Smooth muscle cell (in vitro differentiated cells): ENCODE results near the gene COL6A1. TPM values are rescaled to one million over a fixed set of nuclear protein-coding genes. Genes with fewer than 3 reads are reported as not detected.

Source experiments
- DNase-seq: peaks from one replicate; lab custom pipeline; 2025; ENCODE audit not compliant: unreplicated experiment; lab: John Stamatoyannopoulos, UW
- H2AFZ ChIP-seq: fragments of 200-600 bp; sonication (generic); 2 replicates; pipeline ENCODE4 v1.6.0; 2016; ENCODE audit warnings: antibody characterized with exemption, low read depth, mild to moderate bottlenecking
- H3F3A ChIP-seq: fragments of 200-600 bp; sonication (generic); 2 replicates; pipeline ENCODE4 v1.6.0; 2017; ENCODE audit warnings: antibody characterized with exemption, low read depth
- H3K27ac ChIP-seq: fragments of 200-600 bp; sonication (generic); 2 replicates; pipeline ENCODE4 v1.5.1; 2016; ENCODE audit warnings: low read depth, mild to moderate bottlenecking
- H3K27me3 ChIP-seq: fragments of 200-600 bp; sonication (generic); 2 replicates; pipeline ENCODE4 v1.6.1; 2016; ENCODE audit warnings: low read depth, mild to moderate bottlenecking
- H3K36me3 ChIP-seq: fragments of 200-600 bp; sonication (generic); 2 replicates; pipeline ENCODE4 v1.5.1; 2016; ENCODE audit warnings: low read depth
- H3K4me1 ChIP-seq: fragments of 200-600 bp; sonication (generic); 2 replicates; pipeline ENCODE4 v1.5.1; 2016; ENCODE audit warnings: low read depth
- H3K4me2 ChIP-seq: fragments of 200-600 bp; sonication (generic); 2 replicates; pipeline ENCODE4 v1.6.0; 2016; ENCODE audit warnings: mild to moderate bottlenecking
- H3K4me3 ChIP-seq: fragments of 200-600 bp; sonication (generic); 2 replicates; pipeline ENCODE4 v1.5.1; 2016; ENCODE audit warnings: mild to moderate bottlenecking
- H3K79me2 ChIP-seq: fragments of 200-600 bp; sonication (generic); 2 replicates; pipeline ENCODE4 v1.6.0; 2016; ENCODE audit warnings: low read depth, mild to moderate bottlenecking
- H3K9ac ChIP-seq: fragments of 200-600 bp; sonication (generic); 2 replicates; pipeline ENCODE4 v1.6.0; 2016; ENCODE audit warnings: low read depth
- H3K9me3 ChIP-seq: fragments of 200-600 bp; sonication (generic); replicated peaks from 2 replicates; pipeline ENCODE4 v1.5.1; 2016; ENCODE audit warnings: low read depth
- H4K20me1 ChIP-seq: fragments of 200-600 bp; sonication (generic); 2 replicates; pipeline ENCODE4 v1.6.0; 2016; ENCODE audit warnings: low read depth
- WGBS: methylation state at CpG from one replicate; pipeline ENCODE4 v1.1.7; 2016; ENCODE audit warnings: low lambda C conversion rate; 5-methylcytosine and 5-hydroxymethylcytosine counted together
- polyA plus RNA-seq: library from polyadenylated mRNA; unstranded; fragments of >200 nt; fragmentation: Nextera tagmentation; extraction: Ambion mirVana; gene quantifications from 2 replicates; pipeline ENCODE4 v1.2.1, GENCODE V29; 2016
- total RNA-seq: library from RNA; depleted of rRNA; stranded (reverse); fragments of >200 nt; gene quantifications from 2 replicates; pipeline ENCODE4 v1.2.3, GENCODE V29; 2014
- TF ChIP-seq, protein P1 (sequence below): fragments of 200-600 bp; sonication (generic); IDR thresholded peaks from 2 replicates; pipeline ENCODE4 v1.5.1; 2017; ENCODE audit warnings: borderline replicate concordance, mild to moderate bottlenecking, antibody characterized with exemption; ENCODE audit not compliant: insufficient read depth, poor library complexity, severe bottlenecking

Gene COL6A1
- total and polyA plus RNA-seq, 2 experiments from 2014 or later: 1,292 to 2,827 TPM

DNA sequence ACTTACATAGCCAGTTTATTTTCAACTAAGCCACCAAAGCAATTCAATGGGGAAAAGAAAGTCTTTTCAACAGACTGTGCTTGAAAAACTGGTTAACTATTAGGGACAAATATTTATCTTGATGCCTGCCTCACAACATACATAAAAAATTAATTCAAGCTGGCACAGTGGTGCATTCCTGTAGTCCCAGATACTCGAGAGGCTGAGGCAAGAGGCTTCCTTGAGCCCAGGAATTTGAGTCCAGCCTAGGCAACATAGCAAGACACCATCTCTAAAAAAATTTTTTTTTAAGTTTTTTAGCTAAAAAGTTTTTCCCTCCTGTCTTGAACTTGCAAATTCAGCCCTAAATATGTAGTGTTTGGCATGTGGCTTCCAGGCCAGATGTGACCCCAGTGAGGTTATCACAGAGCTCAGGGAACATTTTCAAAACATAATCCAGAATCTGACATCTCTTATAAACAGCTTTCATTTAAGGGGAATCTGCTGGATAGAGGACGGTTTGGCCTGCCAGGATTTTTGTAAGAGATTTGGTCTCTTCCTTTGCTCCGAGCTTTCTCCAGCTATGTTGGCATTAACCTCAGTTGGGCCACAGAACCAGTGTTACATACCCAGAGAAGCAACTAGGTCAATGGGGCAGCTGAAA, 46.4 kb downstream of the COL6A1 start:
- H3K79me2 ChIP-seq: no peaks in the 10 kb centered on the region
- no peaks in the 10 kb centered on the region for H4K20me1 ChIP-seq
- H3K4me2 ChIP-seq: peak overlapping the region; percentile 45
- DNase-seq: no peak
- H3F3A ChIP-seq: peaks cover 71% of the 10 kb centered on the region
- peaks cover 5% of the 10 kb centered on the region for H3K36me3 ChIP-seq
- H3K27ac ChIP-seq: peak overlapping the region; percentile 94
- H3K27me3 ChIP-seq: no peaks in the 10 kb centered on the region
- H3K9ac ChIP-seq: peak overlapping the region; percentile 19
- TF ChIP-seq, protein P1, sequence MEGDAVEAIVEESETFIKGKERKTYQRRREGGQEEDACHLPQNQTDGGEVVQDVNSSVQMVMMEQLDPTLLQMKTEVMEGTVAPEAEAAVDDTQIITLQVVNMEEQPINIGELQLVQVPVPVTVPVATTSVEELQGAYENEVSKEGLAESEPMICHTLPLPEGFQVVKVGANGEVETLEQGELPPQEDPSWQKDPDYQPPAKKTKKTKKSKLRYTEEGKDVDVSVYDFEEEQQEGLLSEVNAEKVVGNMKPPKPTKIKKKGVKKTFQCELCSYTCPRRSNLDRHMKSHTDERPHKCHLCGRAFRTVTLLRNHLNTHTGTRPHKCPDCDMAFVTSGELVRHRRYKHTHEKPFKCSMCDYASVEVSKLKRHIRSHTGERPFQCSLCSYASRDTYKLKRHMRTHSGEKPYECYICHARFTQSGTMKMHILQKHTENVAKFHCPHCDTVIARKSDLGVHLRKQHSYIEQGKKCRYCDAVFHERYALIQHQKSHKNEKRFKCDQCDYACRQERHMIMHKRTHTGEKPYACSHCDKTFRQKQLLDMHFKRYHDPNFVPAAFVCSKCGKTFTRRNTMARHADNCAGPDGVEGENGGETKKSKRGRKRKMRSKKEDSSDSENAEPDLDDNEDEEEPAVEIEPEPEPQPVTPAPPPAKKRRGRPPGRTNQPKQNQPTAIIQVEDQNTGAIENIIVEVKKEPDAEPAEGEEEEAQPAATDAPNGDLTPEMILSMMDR: no peak
- H3K9me3 ChIP-seq: no peaks in the 10 kb centered on the region
- H3K4me1 ChIP-seq: peaks cover 30% of the 10 kb centered on the region
- no peak overlapping the region for H2AFZ ChIP-seq
- H3K4me3 ChIP-seq: no peak overlapping the region
- 17% methylated on average over 3 of the region's 3 CpGs for WGBS

DNA sequence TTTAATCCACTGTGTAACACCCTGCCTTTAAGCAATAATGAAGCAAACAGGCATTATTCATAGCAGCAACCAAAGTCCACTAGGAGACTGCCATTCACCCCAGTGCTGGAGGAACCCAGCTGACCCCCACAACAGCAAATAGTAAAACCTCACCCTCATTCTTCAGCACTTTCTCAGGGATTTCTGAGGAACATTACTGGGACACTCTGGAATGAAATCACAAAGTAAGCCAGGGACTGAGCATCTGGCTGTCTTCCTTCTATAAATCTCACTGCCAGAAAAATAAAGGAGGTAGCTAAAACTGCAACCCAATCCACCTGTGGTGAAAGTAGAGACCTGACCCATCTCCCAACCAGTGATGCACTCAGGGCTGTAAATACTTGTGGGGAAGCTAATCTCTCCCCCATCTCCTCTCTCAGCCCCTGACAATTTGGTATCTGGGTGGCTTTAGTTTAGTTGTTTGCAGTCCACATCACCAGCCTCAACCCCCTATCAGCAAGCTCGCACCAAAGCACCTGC, 47.1 kb downstream of the COL6A1 start:
- TF ChIP-seq, protein P1: no peak
- Histone ChIP-seq H3K9me3 (no peaks in the 10 kb centered on the region), H3K9ac (no peak overlapping the region), H3F3A (peaks cover 67% of the 10 kb centered on the region), H3K36me3 (peaks cover 5% of the 10 kb centered on the region), H3K4me3 (no peak overlapping the region), H3K4me2 (peak overlapping the region; percentile 45), H2AFZ (no peak overlapping the region), H3K79me2 (no peaks in the 10 kb centered on the region), H3K27me3 (no peaks in the 10 kb centered on the region), H3K27ac (peak overlapping the region; percentile 94), H3K4me1 (peaks cover 30% of the 10 kb centered on the region), H4K20me1 (no peaks in the 10 kb centered on the region)
- 15% methylated on average over 1 of the region's 1 CpG for WGBS
- no peak for DNase-seq

DNA sequence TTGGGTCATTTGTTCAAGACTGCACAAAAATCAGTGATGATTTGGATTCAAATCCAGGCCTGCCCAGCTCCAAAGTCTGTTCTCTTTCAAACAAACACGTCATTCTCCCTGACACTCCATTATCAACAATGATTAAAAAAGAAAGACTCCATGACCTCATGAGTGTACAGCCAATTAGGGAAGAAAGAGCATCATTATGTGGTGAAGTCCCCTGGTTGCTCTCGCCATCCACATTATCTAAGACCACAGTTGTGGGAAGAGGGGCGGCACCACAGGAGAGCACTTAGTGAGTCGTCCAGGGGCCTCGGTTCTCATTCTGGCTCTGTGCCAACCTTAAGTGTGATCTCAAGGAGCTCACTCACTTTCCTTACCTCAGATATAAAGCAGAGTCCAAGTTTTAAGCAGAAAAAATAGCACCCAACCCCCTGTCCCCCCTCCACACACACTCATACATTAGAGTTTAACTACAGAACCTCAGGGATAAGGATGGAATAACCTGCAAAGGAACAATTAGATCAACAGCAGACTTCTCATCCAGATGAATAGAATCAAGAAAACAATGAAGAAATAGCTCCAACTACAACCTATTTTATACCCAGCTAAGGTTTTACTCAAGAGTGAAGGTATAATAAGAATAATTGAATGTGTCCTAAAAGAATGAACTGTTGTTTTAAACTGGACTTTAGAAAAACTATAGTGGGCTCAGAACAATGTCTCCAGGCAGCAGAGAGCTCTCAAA, 47.8 kb downstream of the COL6A1 start:
- Histone ChIP-seq H3K36me3 (peaks cover 5% of the 10 kb centered on the region), H3K9me3 (no peaks in the 10 kb centered on the region), H3K27me3 (no peaks in the 10 kb centered on the region), H3K4me3 (no peak overlapping the region), H3K4me1 (peaks cover 30% of the 10 kb centered on the region), H3K4me2 (no peak overlapping the region), H4K20me1 (no peaks in the 10 kb centered on the region), H2AFZ (no peak overlapping the region), H3K79me2 (no peaks in the 10 kb centered on the region), H3K27ac (peak overlapping the region; percentile 94), H3K9ac (no peak overlapping the region), H3F3A (peaks cover 61% of the 10 kb centered on the region)
- WGBS: 11% methylated on average over 5 of the region's 5 CpGs
- TF ChIP-seq, protein P1: no peak
- DNase-seq: no peak
